HK-2 (cell line): ENCODE results near the gene GRAMD1A.
"Not testable (repeated sequence)": the region's sequence is repeated elsewhere in the genome, so short reads cannot be mapped to it uniquely, and the experiment has no call there.

Source experiments
- DNase-seq: peaks from one replicate; pipeline ENCODE4 v3.0.0-alpha.2; 2018; ENCODE audit not compliant: unreplicated experiment

GRAMD1A gene

GRCh38 chr19:35034588-35035382, 34.7 kb downstream of the GRAMD1A start:
- DNase-seq, result no peak

DNA sequence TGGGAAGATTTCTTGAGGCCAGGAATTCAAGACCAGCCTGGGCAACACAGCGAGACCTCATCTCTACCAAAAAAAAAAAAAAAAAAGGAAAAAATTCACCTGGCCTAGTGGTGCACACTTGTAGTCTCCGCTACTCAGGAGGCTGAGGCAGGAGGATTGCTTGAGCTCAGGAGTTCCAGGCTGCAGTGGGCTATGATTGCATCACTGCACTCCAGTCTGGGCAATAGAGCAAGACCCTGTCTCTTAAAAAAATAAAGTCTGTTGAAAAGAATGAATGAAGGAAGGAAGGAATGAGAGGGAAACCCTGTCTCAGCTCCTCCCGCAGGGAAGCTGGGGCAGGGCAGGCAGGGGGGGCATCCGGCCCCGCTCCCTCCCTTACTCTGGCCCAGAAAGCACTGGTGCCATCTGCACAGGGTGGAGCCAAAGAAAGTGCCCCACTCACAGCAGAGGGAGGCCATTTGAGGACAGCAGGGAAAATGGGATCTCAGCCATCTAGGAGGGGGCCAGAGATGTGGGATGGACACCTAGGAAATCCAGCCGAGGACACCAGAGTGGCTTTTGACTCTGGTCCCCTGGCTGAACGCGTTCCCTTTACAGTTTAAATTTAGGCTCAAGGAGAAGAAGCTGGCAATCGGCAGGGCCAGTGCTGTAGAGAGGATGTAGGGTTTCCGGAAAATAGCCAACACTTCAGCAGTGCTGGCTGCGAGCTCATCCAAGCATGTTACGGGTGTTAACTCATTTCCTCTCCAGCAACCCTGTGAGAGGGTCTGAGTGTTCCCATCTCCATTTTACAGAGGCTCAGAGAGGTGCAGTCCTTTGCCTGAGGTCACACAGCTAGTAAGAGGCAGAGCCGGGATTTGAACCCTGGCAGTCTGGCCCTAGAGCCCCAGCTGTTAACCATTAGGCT, 37.8 kb downstream of the GRAMD1A start:
- DNase-seq, result peak; percentile 36

DNA sequence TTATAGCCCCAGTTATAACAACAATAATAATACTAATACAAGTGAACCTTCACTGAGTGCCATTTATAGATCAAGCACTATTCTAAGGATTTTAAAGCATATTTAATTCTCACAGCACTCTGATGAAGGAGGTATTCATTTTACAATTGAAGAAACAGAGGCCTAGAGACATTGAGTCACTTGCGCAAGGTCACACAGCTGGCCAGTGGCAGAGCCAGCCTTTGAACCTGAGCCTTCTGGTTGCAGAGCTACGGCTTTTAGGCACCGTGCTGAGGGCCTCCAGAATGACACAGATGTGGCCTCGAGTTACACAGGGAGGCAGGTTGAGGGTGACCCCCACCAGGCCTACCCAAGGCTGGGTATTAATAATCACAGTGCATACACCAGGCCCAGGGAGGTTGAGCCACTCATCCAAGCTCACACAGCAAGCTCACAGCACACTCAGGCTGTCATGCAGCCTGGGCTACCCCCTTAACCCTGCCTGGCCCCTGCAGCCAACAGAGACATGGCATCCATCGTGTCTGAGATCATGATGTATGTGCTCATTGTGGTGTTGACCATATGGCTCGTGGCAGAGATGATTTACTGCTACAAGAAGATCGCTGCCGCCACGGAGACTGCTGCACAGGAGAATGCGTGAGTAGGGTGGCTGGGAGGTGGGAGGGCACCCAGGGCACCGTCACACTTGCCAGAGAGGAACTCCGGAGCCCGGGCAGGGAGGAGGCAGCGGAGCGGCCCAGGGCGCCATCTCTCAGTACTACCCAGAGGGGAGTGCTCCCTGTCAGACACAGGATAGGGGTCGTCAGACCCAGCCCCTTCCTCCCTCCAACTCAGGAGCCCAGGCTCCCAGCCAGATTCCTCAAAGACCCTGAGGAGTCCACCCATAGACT, 38.7 kb downstream of the GRAMD1A start:
- DNase-seq, result no peak

DNA sequence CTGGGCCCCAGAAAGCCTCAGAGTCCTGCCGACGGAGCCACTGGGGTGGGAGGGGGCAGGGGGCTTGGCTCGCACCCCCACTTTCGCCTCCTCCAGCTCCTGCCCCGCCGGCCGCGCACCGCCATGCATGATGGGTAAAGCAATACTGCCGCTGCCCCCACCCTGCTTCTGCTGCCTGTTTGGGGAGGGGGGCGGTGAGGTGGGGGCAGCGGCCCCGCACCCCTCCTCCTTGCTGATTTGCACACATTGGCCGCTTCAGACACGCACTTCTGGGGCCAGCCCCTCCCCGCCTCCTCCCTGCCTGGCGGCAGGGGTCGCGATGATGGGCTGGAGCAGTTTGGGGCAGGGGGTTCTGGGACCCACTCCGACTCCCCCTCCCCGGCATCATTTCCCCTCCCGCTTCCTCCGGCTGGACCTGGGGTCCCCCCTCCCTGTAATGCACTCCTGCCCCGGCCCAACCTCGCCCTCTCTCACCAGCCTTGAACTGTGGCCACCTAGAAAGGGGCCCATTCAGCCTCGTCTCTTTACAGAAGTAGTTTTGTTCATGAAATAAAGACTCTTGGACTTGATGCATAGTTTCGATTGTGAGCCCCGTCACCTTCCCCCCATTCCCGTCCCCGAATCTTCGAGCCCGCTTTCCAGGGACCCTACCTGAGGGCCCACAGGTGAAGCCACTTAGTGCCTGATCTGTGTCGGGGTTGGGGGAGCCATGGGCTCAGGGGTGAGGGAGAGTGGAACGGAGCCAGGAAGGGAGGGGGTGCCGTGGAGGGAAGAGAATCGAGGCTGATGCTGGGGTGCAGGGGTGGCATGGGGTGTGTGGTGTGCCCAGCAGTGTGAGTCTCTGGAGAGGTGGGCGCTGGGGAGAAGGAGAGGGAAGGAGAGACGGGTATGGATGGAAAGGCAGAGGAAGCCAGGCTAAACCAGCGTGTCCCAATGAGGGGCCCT, 40.0 kb downstream of the GRAMD1A start:
- DNase-seq, result no peak

DNA sequence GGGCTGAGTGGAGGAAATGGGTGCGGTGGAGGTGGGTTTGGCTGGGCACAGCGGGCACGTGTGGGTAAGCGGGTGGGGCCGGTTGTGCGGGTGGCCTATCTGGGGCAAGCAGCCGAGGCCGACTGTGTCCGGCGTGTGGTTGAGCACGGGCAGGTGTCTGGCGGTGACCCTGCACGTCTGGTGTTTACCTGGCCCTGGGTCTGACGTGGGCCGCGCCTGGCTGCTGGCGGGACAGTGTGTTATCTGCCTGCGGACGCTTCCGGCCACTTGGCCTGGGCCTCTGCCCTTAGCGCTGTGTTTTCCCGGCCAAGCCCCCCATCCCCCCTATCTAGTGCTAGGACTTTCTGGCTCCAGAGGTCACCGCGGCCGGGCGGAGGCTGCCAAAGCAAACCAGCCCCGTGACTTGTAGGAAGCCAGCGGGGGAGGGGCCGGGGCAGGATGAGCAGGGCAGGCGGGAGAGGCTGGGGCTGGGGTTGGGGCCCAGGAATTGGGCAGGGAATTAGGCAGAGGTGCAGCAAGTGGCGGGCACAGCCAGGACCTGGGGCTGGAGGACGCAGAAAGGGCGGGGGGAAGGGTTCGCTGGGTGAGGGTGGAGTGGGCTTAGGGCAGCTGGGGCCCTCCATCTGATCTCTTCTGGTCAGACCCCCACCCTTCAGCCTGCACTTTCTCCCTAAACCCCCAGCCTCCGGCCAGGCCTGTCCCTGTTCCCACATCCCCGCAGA, 40.9 kb downstream of the GRAMD1A start:
- peak; percentile 71 for DNase-seq

GRCh38 chr19:35041548-35042055, 41.5 kb downstream of the GRAMD1A start, which contains the start of gene HPN:
HPN (plus strand) TSS chr19:35041721; CDS start chr19:35042507, 786 bp downstream.
- peak; percentile 25 for DNase-seq

GRCh38 chr19:35042056-35042730, 42.1 kb downstream of the GRAMD1A start:
- no peak for DNase-seq

GRCh38 chr19:35042954-35043604, 43.0 kb downstream of the GRAMD1A start:
- DNase-seq, result no peak

DNA sequence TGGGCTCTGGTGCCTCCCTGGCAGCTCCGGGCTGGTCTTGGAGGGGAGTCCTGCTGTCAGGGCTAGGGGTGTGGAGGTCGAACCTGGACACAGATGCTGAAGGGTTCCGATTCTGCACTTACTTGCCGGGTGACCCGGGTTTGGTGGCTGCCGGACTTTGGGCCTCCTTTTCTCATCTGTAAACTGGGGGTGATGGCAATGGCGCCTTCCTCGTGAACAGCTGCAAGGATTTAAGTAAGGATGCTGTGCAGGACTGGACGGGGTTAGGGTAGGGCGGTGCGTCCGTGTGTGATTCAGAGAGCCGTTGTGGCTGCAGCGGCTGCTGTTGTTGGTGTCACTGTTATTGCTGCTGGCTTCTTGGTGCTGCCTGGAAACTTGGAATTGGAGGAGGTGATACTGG, 43.8 kb downstream of the GRAMD1A start:
- no peak for DNase-seq

GRCh38 chr19:35044317-35045117, 44.4 kb downstream of the GRAMD1A start:
- peak; percentile 56 for DNase-seq

- no peak for DNase-seq
Observed at GRCh38 chr19:35045667-35046300, 45.7 kb downstream of the GRAMD1A start.

- DNase-seq, result no peak
Observed at GRCh38 chr19:35046461-35046860, 46.3 kb downstream of the GRAMD1A start.

DNA sequence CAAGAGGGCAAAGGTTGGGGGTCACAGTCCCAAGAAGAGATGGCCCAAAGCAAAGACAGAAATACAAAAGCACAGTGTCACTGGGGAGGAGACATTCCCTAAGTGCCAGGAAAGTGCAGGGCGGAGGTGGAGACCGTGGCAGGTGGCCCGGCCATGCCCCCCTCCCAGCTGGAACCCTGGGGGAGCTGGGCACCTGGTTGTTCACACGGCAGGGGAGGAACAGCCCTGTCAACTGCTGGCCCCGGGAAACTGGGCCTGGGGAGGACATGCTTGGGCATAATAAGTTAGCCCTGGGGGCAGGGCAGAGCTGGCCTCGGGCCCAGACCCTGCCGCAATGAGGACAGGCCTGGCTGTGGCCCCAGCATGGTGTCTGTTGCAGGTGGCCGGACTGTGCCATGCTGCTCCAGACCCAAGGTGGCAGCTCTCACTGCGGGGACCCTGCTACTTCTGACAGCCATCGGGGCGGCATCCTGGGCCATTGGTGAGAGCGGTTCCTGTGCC, 48.8 kb downstream of the GRAMD1A start:
- no peak for DNase-seq

DNA sequence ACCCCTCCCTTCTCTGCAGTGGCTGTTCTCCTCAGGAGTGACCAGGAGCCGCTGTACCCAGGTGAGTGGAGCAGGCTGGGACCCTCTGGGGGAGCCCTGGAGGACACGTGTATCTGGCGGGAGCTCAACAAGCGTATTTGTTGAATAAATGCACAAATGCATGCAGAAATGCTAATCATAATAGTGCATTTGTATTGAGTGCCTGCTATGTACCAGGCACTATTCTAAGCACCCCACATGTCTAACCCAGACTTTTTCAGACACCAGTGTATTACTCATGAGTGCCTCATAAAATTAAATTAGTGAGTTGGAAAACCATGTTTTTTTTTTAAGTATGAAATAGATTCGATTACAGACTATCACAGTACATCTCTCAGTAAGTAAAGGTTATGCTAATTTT, 49.3 kb downstream of the GRAMD1A start:
- DNase-seq, result no peak

- not testable (repeated sequence) for DNase-seq
Observed at GRCh38 chr19:35050662-35051061, 50.5 kb downstream of the GRAMD1A start.

- DNase-seq, result not testable (repeated sequence)
Observed at GRCh38 chr19:35051268-35051667, 51.1 kb downstream of the GRAMD1A start.

DNA sequence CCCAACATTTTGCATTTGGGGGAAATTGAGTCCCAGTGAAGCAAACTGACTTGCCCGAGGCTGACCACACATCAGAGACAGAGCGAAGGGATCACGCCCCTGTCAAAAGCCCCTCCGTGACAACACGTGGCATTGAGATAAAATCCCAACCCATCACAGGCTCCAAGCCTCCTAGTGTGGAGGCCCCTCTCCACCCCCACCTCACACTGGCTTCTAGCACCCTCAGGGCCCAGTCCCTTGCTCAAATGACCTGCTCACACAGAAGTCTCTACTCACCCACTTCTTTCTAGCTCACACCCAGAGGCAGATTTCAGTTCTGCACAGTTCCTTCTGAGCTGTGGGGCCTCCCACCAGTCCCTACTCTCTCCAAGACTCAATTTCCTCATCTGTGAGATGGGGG, 51.7 kb downstream of the GRAMD1A start:
- no peak for DNase-seq
